Activated CD8-positive, alpha-beta memory T cell treated with anti-CD3 and anti-CD28 coated beads, Interleukin-2, amount 50 U/mL, for 48 hours (primary cell): ENCODE results near the gene EGFL8.

ENCODE experiments used
- DNase-seq: peaks from one replicate; pipeline ENCODE4 v3.0.0-alpha.2; 2020

Gene EGFL8

DNA sequence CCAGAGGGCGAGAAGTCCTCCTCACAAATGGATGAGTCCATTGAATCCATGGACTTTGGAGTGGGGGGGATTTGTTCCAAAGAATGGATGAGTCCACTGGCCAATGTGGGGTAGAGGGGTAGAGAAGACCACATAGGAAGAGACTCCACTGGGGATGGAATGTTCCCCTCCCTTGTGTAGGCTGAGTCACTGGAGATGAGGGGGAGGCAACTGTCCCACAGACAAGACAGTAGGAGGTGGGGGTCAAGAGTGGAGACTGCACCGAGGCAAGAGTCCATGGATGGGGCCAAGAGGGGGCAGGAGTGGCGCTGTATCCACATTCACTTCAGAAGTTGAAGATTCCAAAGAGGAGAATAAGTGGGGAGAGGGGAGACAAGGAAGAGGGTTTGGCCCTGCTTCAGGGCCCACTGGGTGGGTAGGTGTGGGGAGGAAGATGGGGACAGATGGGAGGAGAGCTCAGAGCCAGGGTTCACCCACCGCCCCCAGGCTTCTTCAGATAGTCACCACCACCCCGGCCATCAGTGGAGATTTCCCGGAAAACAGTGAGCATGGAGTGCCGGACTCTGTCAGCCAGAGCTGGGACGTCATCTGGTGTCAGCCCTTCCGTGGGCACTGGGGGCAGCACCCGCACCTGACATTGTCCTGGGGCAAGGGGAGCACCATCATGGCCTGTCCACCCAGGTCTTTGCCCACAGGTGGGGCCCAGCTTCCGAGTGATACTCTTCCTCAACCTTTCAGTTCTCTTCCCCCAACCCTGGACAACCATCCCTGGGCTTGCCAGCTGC, 4.6 kb downstream of the EGFL8 start:
- no peak for DNase-seq

GRCh38 chr6:32170294-32170693, 5.9 kb downstream of the EGFL8 start:
- DNase-seq = no peak

DNA sequence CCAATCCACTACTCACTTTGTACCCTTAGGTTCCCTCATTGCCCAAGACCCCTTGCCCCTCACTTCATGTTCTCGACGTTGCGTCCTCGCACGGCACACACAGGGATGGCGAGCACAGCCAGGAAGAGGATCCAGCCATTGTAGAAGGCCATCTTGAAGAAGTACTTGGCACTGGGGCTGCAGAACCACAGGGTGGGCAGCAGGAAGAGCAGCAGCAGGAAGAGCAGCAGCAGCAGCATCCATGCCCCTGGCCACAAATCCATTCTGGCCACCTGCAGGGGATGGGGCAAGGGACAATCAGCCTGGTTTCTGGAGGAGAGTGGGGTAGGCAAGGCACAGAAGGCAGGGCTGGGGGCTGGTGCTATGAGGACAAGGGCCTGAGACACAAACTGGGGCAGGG, 6.8 kb downstream of the EGFL8 start:
- DNase-seq = no peak

GRCh38 chr6:32173051-32173727, 8.8 kb downstream of the EGFL8 start:
- DNase-seq = no peak

GRCh38 chr6:32174416-32174815, 10.0 kb downstream of the EGFL8 start:
- no peak for DNase-seq

GRCh38 chr6:32175322-32175710, 10.9 kb downstream of the EGFL8 start:
- DNase-seq = no peak

DNA sequence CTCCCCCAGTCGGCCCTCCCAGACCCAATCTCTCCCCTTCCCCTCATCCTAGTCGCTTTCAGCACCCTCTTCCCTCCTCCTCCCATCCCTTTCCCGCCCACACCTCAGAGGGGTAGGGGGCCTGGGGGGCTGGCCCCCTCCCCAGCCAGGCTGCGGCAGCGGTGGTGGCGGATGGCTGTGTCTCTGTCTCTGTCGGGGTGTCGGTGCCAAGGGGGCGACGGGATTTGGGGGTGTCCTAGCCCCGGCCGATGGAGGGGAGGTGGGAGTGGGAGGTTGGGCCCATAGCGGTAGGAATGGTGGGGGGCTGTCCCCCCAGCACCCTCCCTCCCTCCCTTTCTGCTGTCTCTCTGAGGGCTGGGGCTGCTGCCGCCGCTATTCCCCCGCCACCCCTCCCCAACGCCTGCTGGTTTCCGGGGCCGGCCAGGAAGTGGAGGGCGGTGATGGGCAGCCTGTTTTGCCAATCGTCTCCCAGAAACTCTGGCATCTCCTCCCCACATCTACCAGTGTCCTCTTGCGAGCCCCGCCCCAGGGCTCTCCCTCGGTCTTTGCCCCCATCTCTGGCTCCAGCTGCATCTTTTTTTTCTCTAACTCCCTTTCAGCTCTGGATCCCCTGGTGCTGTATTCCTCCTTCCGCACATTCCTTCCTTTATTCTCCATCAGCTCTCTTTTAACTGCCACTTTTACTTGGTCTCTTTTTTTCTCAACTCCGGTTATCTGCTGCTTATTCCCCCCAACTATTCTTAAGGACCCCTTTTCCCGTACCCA, 11.5 kb downstream of the EGFL8 start, which contains the start of gene AGPAT1:
Gene AGPAT1, minus strand, starts transcription at position 374 of the 765 bp plus-strand sequence. CDS start 4,588 bp downstream, outside the sequence.
- peak; percentile 97 for DNase-seq

GRCh38 chr6:32176476-32177182, 12.2 kb downstream of the EGFL8 start:
- DNase-seq = no peak

DNA sequence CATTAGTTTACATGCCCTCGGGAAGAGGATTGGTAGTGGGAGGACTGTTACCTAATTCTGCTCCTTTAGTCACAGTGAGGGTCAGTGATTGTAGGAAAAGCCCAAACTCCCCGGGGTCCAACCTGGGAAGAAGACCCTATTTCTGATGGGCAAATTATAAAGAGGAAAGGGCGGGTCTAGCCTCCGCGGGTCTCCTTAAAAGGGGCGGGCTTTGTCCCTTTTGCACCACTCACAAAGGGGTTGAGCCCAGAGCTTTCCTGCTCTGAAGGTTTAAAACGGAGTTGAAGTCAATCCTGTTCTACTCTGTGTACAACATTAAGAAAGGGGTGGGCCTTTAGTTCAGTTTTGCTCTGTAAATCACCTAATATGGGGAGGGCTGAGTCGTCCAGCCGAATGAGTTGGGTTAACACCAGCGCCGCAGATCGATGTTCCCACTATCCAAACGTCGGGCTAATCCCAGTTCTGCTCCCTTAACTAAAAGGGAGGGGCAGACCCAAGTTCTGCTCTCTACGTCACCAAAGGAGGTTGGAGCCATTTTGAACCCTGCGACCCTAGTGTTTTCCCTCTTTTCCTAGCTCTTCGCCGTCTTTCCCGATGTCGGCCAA, 12.9 kb downstream of the EGFL8 start:
- peak; percentile 70 for DNase-seq

DNA sequence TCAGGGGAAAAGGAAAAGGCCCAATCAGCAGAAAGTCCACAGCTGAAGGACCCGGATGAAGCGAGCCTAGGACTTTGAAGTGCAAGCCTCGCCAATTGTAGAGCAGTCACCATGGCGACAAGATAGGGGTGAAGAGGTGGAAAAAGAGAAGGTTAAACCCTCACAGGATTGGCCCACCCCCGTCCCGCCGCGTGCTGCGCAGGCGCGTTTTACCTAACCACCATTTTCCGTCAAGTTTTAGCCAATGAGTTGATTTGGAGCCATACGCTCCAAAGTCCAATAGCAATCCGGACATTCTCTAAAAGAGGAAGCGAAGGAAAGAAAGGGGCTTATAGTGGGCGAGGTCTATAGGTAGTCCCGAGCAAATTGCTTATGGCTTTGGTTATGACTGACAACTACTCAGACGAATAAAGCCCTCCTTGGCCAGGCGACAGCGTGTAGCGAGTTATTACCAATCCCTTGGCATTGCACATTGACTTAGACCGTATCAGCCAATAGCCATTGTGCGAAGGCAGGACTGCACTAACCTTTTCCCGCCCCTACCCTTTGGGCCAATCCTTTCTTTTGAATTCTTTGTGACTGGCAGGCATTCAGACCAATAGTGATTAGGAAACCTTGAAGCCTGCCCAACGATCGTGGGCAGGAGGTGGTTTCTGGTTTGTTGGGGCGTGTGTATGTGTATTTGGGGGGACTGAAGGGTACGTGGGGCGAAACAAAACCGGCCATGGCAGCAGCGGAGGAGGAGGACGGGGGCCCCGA, 13.6 kb downstream of the EGFL8 start, which contains the start of gene RNF5:
Gene RNF5, plus strand, starts transcription at position 618 of the 759 bp plus-strand sequence. Its CDS starts 107 bp downstream, at position 725.
- peak; percentile 90 for DNase-seq

DNA sequence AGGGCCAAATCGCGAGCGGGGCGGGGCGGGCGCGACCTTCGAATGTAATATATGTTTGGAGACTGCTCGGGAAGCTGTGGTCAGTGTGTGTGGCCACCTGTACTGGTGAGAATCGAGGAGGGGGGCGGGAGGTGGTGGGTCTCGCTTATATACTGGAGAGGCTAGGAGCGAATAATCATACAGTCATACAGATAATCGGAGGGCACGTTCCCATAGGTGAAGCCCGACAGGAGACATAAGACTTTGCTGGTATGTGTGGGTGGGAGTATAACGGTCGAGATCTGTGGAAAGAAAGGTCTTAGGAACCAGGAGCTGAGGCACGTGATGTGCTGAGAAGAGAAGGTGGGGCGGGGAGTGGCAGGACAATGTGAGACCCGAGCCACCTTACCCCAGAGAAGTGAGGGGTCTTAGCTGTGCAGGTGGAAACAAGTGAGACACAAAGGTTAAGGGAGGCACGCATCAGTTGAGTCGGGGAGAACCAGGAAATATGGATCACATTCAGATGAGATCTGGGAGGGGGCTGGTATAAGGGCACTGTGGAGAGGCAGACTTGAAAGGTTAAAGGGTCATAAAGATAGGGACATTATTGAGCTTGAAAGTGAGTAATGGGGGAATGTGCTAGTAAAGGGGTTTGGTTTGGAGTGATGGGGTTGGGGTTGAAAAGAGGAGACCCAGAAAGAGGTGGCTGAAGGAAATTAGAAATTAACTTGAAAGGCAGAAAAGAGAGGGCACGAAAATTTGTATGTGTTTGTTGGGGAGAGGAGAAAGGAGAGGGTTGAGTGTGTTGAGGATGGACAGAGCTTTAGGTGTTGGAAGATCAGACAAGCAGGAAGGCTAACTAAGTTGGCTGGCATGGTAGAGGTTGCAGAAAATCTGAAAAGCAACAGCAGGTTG, 14.4 kb downstream of the EGFL8 start:
- DNase-seq = no peak

DNA sequence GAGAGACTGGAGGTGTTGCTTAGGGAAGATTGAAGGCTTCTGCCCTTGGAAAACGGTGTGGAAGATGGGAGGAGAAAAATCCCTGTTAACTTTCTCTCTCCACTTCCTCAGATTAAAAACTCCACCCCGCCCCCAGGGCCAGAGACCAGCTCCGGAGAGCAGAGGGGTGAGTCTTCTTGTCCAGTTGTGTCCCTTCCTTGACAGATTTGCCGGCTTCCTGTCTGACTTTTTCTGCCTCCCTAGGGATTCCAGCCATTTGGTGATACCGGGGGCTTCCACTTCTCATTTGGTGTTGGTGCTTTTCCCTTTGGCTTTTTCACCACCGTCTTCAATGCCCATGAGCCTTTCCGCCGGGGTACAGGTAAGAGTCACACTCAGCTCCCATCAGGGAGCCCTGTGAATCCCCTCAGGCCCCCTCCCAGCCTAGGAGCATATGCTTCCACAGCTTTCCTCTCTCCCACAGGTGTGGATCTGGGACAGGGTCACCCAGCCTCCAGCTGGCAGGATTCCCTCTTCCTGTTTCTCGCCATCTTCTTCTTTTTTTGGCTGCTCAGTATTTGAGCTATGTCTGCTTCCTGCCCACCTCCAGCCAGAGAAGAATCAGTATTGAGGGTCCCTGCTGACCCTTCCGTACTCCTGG, 15.5 kb downstream of the EGFL8 start:
- no peak for DNase-seq

GRCh38 chr6:32181148-32181702, 16.8 kb downstream of the EGFL8 start:
- no peak for DNase-seq

GRCh38 chr6:32181915-32182529, 17.6 kb downstream of the EGFL8 start:
- no peak for DNase-seq

DNA sequence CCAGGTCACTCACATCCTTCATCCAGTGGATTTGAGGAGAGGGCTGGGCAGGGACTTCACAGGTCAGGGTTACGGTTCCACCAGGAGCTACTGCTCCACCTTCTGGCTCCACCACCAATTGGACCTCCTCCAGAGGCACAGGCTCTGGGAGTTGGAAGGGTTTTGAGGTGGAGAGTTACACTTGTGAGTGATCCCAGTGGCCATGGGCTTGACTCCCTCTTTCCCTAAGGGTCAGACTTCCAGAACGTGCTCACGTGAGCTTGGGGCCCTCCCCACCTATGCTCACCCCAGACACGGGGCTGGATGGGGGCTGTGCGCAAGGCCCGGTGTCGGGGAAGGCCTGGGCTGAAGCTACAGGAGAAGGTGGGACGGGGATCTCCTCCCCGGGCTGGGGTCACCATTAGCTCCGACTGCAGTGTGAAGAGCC, 18.2 kb downstream of the EGFL8 start:
- no peak for DNase-seq

GRCh38 chr6:32183030-32183429, 18.6 kb downstream of the EGFL8 start:
- no peak for DNase-seq

DNA sequence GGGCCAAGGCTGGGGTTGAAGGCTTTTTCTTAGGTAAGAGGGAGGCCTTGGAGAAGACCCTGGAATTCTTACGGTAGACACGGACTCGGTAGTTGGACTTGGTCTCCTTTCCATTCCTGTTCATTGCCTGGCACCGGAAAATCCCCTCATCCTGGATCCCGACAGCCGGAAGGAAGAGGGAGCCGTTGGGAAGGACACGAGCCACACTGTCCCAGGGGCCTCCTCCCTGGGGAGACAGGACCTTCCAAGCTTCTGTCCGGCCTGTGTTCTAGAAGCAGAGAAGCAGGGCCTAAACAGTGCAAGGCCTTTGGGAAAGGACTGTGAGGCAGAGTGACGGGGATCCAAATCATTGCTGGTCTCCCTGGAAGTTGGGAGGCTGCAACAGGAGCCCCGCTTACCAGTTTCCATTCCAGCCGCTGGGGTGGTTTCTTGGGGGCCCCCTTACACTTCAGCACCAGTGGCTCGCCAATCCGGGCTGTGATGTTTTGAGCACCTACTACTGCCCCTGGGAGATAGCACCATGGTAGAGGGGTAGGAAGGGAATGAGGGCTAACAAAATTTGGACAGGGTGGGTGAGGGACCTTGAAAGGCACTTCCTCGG, 19.2 kb downstream of the EGFL8 start:
- no peak for DNase-seq

DNA sequence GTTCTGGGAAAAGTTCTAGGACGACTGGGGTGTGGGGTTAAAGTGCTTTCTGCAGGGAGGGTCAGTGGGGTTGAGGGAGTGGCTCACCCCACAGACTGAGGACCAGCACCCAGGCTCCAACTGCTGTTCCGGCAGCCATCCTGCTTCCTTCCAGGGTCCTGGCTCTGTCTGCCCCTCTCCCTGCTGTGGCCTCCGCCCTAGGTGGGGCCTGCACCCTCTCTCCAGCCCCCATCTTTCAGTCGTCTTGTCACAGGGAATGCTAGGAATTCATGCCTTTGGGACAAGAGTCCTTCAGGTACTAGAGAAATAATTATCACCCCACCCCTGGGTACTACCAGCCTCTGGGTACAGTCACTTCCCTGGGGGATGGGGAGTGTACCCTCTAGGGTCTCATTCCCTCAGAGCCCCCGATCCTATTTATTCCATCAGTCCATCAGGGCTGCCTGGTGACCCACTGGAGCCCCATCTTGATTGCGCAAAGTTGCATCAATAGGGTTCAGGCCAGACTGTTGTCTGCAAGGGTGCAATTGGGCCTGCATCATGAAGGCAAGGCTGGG, 19.8 kb downstream of the EGFL8 start, which contains the start of gene AGER:
Gene AGER, minus strand, starts transcription at position 170 of the 557 bp plus-strand sequence. Its CDS starts 31 bp downstream, at position 139.
- no peak for DNase-seq
